ENCODE data around the gene ABHD11. TPM values are rescaled to one million over a fixed set of nuclear protein-coding genes. Genes with fewer than 3 reads are reported as not detected.

ABHD11 gene
- total and polyA plus RNA-seq, 9 of the 15 experiments (the other 6 are each of a cell fraction or from before 2014, with no cell fraction given): 7.7 to 44.2 (median 18.9) TPM

- TF ChIP-seq KAT2B (IDR thresholded peaks at IDR 0.05; ENCODE audit: low read depth, low read length) (no peak), NFIX (CRISPR knock-in tag; IDR thresholded peaks at IDR 0.05; ENCODE audit: low read depth) (no peak), CAMTA2 (CRISPR knock-in tag; conservative IDR thresholded peaks at IDR 0.05) (no peak), ZNF318 (IDR thresholded peaks at IDR 0.05; ENCODE audit: borderline replicate concordance in 1 of 2, low read depth in 1 of 2) (no peak)
These were observed 36.4 kb downstream of the ABHD11 start (continued) for GRCh38 chr7:73702226-73702625.

Measured in K562 (cell line).